ENCODE measurements around the gene CTNND2. TPM values are rescaled to one million over a fixed set of nuclear protein-coding genes. Genes with fewer than 3 reads are reported as not detected.

The CTNND2 gene
- total RNA-seq, 3 donors from 2014 or later (not counting 1 experiment from before 2014, with no cell fraction given), result not detected

GRCh38 chr5:10981932-10982331 lies 922.3 kb downstream of the CTNND2 start:
- Histone ChIP-seq H3K4me3 (ENCODE audit: low read length) (no peak overlapping the region), H3K4me1 (ENCODE audit: control insufficient read depth, insufficient read depth, low read length) (no peaks in the 10 kb centered on the region), H3K27me3 (ENCODE audit: control insufficient read depth, insufficient read depth, low read length) (no peaks in the 10 kb centered on the region), H3K9me3 (ENCODE audit: control insufficient read depth, insufficient read depth, low read length) (no peaks in the 10 kb centered on the region), H3K36me3 (ENCODE audit: control insufficient read depth, insufficient read depth, low read length) (no peaks in the 10 kb centered on the region), H3K27ac (ENCODE audit: low read length) (no peak overlapping the region)
- Mint-ChIP-seq H3K36me3 (no peaks in the 10 kb centered on the region), H3K27ac (no peak overlapping the region), H3K27me3 (ENCODE audit: low read depth in 2 of 2) (peaks cover 0 to 6% of the 10 kb centered on the region in 2 donors), H3K9me3 (no peaks in the 10 kb centered on the region), H3K4me3 (no peak overlapping the region), H3K4me1 (no peaks in the 10 kb centered on the region)
- ATAC-seq (no peak), DNase-seq (no peak)
- intact Hi-C loops (cut with micrococcal nuclease), result no loop called here
- TF ChIP-seq, protein P1, sequence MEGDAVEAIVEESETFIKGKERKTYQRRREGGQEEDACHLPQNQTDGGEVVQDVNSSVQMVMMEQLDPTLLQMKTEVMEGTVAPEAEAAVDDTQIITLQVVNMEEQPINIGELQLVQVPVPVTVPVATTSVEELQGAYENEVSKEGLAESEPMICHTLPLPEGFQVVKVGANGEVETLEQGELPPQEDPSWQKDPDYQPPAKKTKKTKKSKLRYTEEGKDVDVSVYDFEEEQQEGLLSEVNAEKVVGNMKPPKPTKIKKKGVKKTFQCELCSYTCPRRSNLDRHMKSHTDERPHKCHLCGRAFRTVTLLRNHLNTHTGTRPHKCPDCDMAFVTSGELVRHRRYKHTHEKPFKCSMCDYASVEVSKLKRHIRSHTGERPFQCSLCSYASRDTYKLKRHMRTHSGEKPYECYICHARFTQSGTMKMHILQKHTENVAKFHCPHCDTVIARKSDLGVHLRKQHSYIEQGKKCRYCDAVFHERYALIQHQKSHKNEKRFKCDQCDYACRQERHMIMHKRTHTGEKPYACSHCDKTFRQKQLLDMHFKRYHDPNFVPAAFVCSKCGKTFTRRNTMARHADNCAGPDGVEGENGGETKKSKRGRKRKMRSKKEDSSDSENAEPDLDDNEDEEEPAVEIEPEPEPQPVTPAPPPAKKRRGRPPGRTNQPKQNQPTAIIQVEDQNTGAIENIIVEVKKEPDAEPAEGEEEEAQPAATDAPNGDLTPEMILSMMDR (IDR thresholded peaks at IDR 0.05), result no peak
- WGBS (ENCODE audit: insufficient coverage), result 91% methylated on average over 3 of the region's 3 CpGs

- intact Hi-C loops (cut with micrococcal nuclease), result no loop called here
- Mint-ChIP-seq H3K27me3 (ENCODE audit: low read depth in 2 of 2) (peaks cover 0 to 10% of the 10 kb centered on the region in 2 donors), H3K4me3 (no peak overlapping the region), H3K4me1 (peaks cover 0 to 6% of the 10 kb centered on the region in 2 donors), H3K9me3 (no peaks in the 10 kb centered on the region), H3K27ac (no peak overlapping the region), H3K36me3 (no peaks in the 10 kb centered on the region)
- Histone ChIP-seq H3K4me3 (ENCODE audit: low read length) (no peak overlapping the region), H3K36me3 (ENCODE audit: control insufficient read depth, insufficient read depth, low read length) (no peaks in the 10 kb centered on the region), H3K9me3 (ENCODE audit: control insufficient read depth, insufficient read depth, low read length) (no peaks in the 10 kb centered on the region), H3K4me1 (ENCODE audit: control insufficient read depth, insufficient read depth, low read length) (no peaks in the 10 kb centered on the region), H3K27me3 (ENCODE audit: control insufficient read depth, insufficient read depth, low read length) (no peaks in the 10 kb centered on the region), H3K27ac (ENCODE audit: low read length) (no peak overlapping the region)
- no peak for DNase-seq
- no peak for ATAC-seq
- WGBS (ENCODE audit: insufficient coverage), result 63% methylated on average over 5 of the region's 5 CpGs
- TF ChIP-seq, protein P1 (IDR thresholded peaks at IDR 0.05), result no peak
These were observed 927.2 kb downstream of the CTNND2 start for GRCh38 chr5:10977011-10977410.

DNA sequence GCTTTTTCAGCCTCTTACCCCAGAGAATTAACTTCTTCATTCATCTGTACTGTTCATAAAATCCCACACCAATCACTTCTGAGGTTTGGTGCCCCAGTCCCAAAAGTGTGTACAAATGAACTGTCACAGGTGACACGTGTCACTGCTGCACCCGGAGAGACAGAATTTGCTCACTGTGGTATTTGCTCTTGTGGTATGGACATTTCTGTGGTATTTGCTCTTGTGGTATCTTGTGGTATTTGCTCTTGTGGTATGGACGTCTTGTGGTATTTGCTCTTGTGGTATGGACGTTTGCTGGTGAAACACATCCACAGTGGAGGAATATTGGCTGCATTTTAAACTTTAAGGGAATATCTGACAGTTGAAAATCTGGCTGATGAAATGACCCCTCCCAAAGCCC lies 928.3 kb downstream of the CTNND2 start:
- no peaks in the 10 kb centered on the region for H3K36me3 Mint-ChIP-seq
- H3K27ac Mint-ChIP-seq, result no peak overlapping the region
- no peak for DNase-seq
- Histone ChIP-seq H3K27ac (ENCODE audit: low read length) (no peak overlapping the region), H3K4me3 (ENCODE audit: low read length) (no peak overlapping the region), H3K27me3 (ENCODE audit: control insufficient read depth, insufficient read depth, low read length) (no peaks in the 10 kb centered on the region), H3K4me1 (ENCODE audit: control insufficient read depth, insufficient read depth, low read length) (no peaks in the 10 kb centered on the region), H3K36me3 (ENCODE audit: control insufficient read depth, insufficient read depth, low read length) (no peaks in the 10 kb centered on the region), H3K9me3 (ENCODE audit: control insufficient read depth, insufficient read depth, low read length) (no peaks in the 10 kb centered on the region)
- 0% methylated on average over 3 of the region's 4 CpGs for WGBS (ENCODE audit: insufficient coverage)
- H3K4me1 Mint-ChIP-seq, result peaks cover 0 to 6% of the 10 kb centered on the region in 2 donors
- intact Hi-C loops (cut with micrococcal nuclease), result no loop called here
- no peaks in the 10 kb centered on the region for H3K9me3 Mint-ChIP-seq
- H3K4me3 Mint-ChIP-seq, result no peak overlapping the region
- TF ChIP-seq, protein P1 (IDR thresholded peaks at IDR 0.05), result no peak
- ATAC-seq, result no peak
- peaks cover 0 to 10% of the 10 kb centered on the region in 2 donors for H3K27me3 Mint-ChIP-seq (ENCODE audit: low read depth in 2 of 2)

DNA sequence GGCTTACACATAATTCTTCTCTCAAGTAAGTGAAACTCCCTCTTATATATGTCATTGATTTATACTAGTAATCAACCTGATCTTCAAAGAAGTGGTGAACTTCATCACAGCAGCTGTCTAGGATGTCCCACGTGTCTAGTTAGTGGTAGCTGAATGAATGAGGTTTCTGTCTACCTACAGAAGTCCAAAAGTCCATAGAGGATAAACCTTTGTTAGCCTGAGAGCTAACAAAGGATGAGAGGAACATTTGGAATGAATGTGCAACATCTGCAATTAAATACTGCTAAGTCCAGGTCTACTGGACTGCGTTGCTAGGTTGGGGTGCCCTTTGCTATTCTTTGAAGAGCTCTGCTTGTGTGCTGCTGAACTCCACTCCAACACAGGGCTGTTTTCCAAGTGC lies 929.4 kb downstream of the CTNND2 start:
- TF ChIP-seq, protein P1 (IDR thresholded peaks at IDR 0.05), result no peak
- WGBS (ENCODE audit: insufficient coverage), result 77% methylated on average over 2 of the region's 2 CpGs
- Histone ChIP-seq H3K4me1 (ENCODE audit: control insufficient read depth, insufficient read depth, low read length) (no peaks in the 10 kb centered on the region), H3K27me3 (ENCODE audit: control insufficient read depth, insufficient read depth, low read length) (no peaks in the 10 kb centered on the region), H3K27ac (ENCODE audit: low read length) (no peak overlapping the region), H3K9me3 (ENCODE audit: control insufficient read depth, insufficient read depth, low read length) (no peaks in the 10 kb centered on the region), H3K4me3 (ENCODE audit: low read length) (no peak overlapping the region), H3K36me3 (ENCODE audit: control insufficient read depth, insufficient read depth, low read length) (no peaks in the 10 kb centered on the region)
- H3K4me3 Mint-ChIP-seq, result no peak overlapping the region
- no peak for ATAC-seq
- intact Hi-C loops (cut with micrococcal nuclease), result no loop called here
- H3K27ac Mint-ChIP-seq, result no peak overlapping the region
- H3K9me3 Mint-ChIP-seq, result no peaks in the 10 kb centered on the region
- H3K27me3 Mint-ChIP-seq (ENCODE audit: low read depth in 2 of 2), result peaks cover 0 to 10% of the 10 kb centered on the region in 2 donors
- H3K4me1 Mint-ChIP-seq, result peaks cover 0 to 6% of the 10 kb centered on the region in 2 donors
- H3K36me3 Mint-ChIP-seq, result no peaks in the 10 kb centered on the region
- DNase-seq, result no peak
